OCI-LY7 (cell line): Measurements from ENCODE around the gene MINDY4B. TPM values are rescaled to one million over a fixed set of nuclear protein-coding genes. Genes with fewer than 3 reads are reported as not detected.

Source experiments
- BruUV-seq: library from RNA; stranded (reverse); fragments of 400-500 nt; replicated peaks from 2 replicates; lab custom pipeline; 2021; lab: Mats Ljungman, UMichigan
- CTCF ChIA-PET: fragments of 300-600 bp; sonication (Branson Sonifier 250); formaldehyde crosslinking; loops from one replicate; lab custom pipeline; 2022; ENCODE audit warnings: antibody characterized with exemption; ENCODE audit not compliant: unreplicated experiment; lab: Charles Lee
- POLR2A ChIA-PET: fragments of 300-600 bp; sonication (Branson Sonifier 250); formaldehyde crosslinking; loops from one replicate; lab custom pipeline; 2022; ENCODE audit warnings: antibody characterized with exemption; lab: Charles Lee
- DNase-seq: peaks from one replicate; pipeline ENCODE4 v3.0.0-alpha.2; 2015; ENCODE audit warnings: low spot score
- H2AFZ ChIP-seq: fragments of 200-600 bp; sonication (generic), shearing (Covaris generic); 2 replicates; pipeline ENCODE4 v1.6.1; 2014; ENCODE audit warnings: mild to moderate bottlenecking, antibody characterized with exemption, low read length, moderate library complexity
- H3K27ac ChIP-seq: fragments of 200-600 bp; sonication (generic); 2 replicates; pipeline ENCODE4 v1.5.1; 2014; ENCODE audit warnings: mixed run types, low read depth, mild to moderate bottlenecking, moderate library complexity, low read length, inconsistent platforms; ENCODE audit not compliant: poor library complexity, severe bottlenecking
- H3K36me3 ChIP-seq: fragments of 200-600 bp; sonication (generic); 2 replicates; pipeline ENCODE4 v1.6.1; 2014; ENCODE audit warnings: mild to moderate bottlenecking, antibody characterized with exemption, low read length, moderate library complexity, mixed read lengths; ENCODE audit not compliant: insufficient read depth
- H3K4me1 ChIP-seq: fragments of 200-600 bp; sonication (generic); 2 replicates; pipeline ENCODE4 v1.5.1; 2014; ENCODE audit warnings: mild to moderate bottlenecking, low read length; ENCODE audit not compliant: insufficient read depth, poor library complexity, severe bottlenecking
- H3K4me2 ChIP-seq: fragments of 200-600 bp; sonication (generic); 2 replicates; pipeline ENCODE4 v1.6.1; 2014; ENCODE audit warnings: mild to moderate bottlenecking, low read length
- H3K4me3 ChIP-seq: fragments of 200-600 bp; sonication (generic); 2 replicates; pipeline ENCODE4 v1.5.1; 2014; ENCODE audit warnings: mild to moderate bottlenecking, low read depth, low read length; ENCODE audit not compliant: poor library complexity, severe bottlenecking
- H3K79me2 ChIP-seq: fragments of 200-600 bp; sonication (generic); 2 replicates; pipeline ENCODE4 v1.6.1; 2016; ENCODE audit warnings: low read depth, mild to moderate bottlenecking, low read length, moderate library complexity, mixed read lengths; ENCODE audit not compliant: insufficient read depth
- H3K9me2 ChIP-seq: fragments of 200-600 bp; sonication (generic); 2 replicates; pipeline ENCODE4 v1.6.1; 2016; ENCODE audit warnings: mild to moderate bottlenecking, low read length, mixed read lengths; ENCODE audit not compliant: insufficient read depth
- H3K9me3 ChIP-seq: fragments of 200-600 bp; sonication (generic); 2 replicates; pipeline ENCODE4 v1.6.1; 2014; ENCODE audit warnings: mild to moderate bottlenecking, mixed run types, low read length, mixed read lengths
- H4K20me1 ChIP-seq: fragments of 200-600 bp; sonication (generic); 2 replicates; pipeline ENCODE4 v1.6.1; 2014; ENCODE audit warnings: mild to moderate bottlenecking, antibody characterized with exemption, low read length, moderate library complexity, mixed read lengths; ENCODE audit not compliant: insufficient read depth
- EZH2phosphoT487 ChIP-seq: fragments of 200-600 bp; sonication (generic); IDR thresholded peaks from 2 replicates; pipeline ENCODE4 v1.6.1; 2018; ENCODE audit warnings: low read depth, borderline replicate concordance, mild to moderate bottlenecking, mixed run types, antibody characterized with exemption, low read length, moderate library complexity, mixed read lengths
- intact Hi-C: fragments of 100-400 bp; cut with micrococcal nuclease; formaldehyde crosslinking; loops from one replicate; pipeline ENCODE4 v1.10.0; 2022; ENCODE audit not compliant: unreplicated experiment
- total RNA-seq, 2 experiments: library from RNA; depleted of rRNA in 1 of 2; stranded (reverse); fragments of >200 nt in 1 of 2; shearing (Covaris generic) in 1 of 2; gene quantifications; 2 replicates each; pipeline ENCODE4 v1.2.3, GENCODE V29; 2014 to 2022
- TF ChIP-seq, protein P1 (sequence below): fragments of 200-600 bp; sonication (generic); conservative IDR thresholded peaks from 2 replicates; pipeline ENCODE4 v1.5.1; 2014; ENCODE audit warnings: mild to moderate bottlenecking, antibody characterized with exemption, low read length, moderate library complexity, mixed read lengths

Gene MINDY4B
- total RNA-seq, 2 experiments from 2014 or later = not detected

DNA sequence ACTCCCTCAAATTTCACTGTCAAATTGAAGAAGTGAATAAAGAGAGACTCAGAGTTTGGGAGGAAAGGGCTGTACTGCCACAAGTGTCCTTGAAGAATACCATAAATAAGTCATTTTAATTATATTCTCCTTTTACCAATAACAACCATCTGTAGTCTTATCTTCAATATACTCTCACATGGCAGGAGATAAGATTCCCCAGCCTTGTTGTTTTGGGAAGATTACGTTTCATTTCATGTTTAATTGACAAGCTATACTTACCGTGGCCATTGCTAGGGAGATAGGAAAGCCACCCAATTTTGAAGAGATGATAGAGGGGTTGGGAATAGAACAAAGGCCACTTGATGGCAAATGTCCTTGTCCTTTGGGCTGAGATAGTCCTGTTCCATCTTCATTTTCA, 2.3 kb downstream of the MINDY4B start:
- no peaks in the 10 kb centered on the region for H3K9me3 ChIP-seq
- intact Hi-C loops = no loop called here
- no peak for TF ChIP-seq EZH2phosphoT487
- TF ChIP-seq, protein P1, sequence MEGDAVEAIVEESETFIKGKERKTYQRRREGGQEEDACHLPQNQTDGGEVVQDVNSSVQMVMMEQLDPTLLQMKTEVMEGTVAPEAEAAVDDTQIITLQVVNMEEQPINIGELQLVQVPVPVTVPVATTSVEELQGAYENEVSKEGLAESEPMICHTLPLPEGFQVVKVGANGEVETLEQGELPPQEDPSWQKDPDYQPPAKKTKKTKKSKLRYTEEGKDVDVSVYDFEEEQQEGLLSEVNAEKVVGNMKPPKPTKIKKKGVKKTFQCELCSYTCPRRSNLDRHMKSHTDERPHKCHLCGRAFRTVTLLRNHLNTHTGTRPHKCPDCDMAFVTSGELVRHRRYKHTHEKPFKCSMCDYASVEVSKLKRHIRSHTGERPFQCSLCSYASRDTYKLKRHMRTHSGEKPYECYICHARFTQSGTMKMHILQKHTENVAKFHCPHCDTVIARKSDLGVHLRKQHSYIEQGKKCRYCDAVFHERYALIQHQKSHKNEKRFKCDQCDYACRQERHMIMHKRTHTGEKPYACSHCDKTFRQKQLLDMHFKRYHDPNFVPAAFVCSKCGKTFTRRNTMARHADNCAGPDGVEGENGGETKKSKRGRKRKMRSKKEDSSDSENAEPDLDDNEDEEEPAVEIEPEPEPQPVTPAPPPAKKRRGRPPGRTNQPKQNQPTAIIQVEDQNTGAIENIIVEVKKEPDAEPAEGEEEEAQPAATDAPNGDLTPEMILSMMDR = no peak

DNA sequence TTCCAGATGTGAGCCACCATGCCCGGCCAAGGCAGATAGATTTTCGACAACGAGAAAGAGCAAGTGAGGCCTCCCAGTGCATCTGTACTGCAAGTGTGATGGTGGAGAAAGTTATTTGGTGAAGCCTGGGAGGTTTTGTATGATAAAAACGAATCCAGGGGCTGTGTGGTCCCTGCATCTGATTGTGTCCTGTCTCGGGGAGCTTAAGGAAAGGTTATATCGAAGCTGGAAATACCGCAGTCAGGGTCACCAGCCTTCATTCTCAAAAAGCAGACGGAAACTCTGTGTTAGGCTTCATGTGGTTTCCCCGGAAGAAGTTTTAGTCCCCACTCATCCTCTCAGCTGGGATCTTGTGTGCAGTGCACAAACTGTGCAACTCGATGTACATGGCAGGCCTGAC, 3.4 kb downstream of the MINDY4B start:
- H3K36me3 ChIP-seq = no peaks in the 10 kb centered on the region
- no peaks in the 10 kb centered on the region for H3K79me2 ChIP-seq
- H3K9me2 ChIP-seq = no peaks in the 10 kb centered on the region
- no peak overlapping the region for H3K27ac ChIP-seq
- H3K4me3 ChIP-seq = no peak overlapping the region
- no peaks in the 10 kb centered on the region for H4K20me1 ChIP-seq
- intact Hi-C loops = no loop called here
- ChIA-PET CTCF (no interaction called here), POLR2A (no interaction called here)
- no peaks in the 10 kb centered on the region for H3K4me1 ChIP-seq
- no peak for TF ChIP-seq EZH2phosphoT487
- TF ChIP-seq, protein P1 = no peak
- H3K4me2 ChIP-seq = no peak overlapping the region
- H3K9me3 ChIP-seq = no peaks in the 10 kb centered on the region
- BruUV-seq = no TSS peak
- no peak for DNase-seq
- no peak overlapping the region for H2AFZ ChIP-seq

More for the DNA sequence above, 2.3 kb downstream of the MINDY4B start:
- Histone ChIP-seq H2AFZ (no peak overlapping the region), H3K4me3 (no peak overlapping the region), H3K4me1 (no peaks in the 10 kb centered on the region), H3K9me2 (no peaks in the 10 kb centered on the region), H3K27ac (no peak overlapping the region), H4K20me1 (no peaks in the 10 kb centered on the region), H3K4me2 (no peak overlapping the region), H3K79me2 (no peaks in the 10 kb centered on the region), H3K36me3 (no peaks in the 10 kb centered on the region)
- ChIA-PET POLR2A (interaction anchor here (1.3 kb wide), 1 partner anchor 567 kb away, joined by 3 read pairs; no protein-coding TSS in a partner anchor), CTCF (no interaction called here)
- DNase-seq = no peak
- BruUV-seq = no TSS peak

DNA sequence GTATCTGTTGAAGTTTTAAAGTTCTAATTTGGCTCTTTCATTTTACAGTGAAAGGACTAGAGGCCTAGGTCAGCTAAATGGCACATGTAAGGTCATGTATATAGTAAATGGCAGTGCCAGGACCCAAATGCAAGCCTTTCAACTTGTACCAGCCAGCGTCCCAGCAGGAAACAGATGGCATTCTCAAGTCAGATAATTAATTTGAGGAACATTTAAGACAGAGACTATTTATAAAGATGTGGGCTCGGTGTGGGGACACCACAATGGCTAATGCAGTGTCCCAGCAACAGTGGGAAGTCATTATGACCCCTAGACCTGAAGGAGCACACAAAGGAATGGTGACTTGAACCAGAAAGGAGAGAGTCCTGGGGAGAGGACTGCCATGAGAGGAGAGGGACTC, 6.1 kb downstream of the MINDY4B start:
- ChIA-PET CTCF (no interaction called here), POLR2A (no interaction called here)
- H3K4me1 ChIP-seq = no peaks in the 10 kb centered on the region
- TF ChIP-seq, protein P1 = no peak
- no peak for TF ChIP-seq EZH2phosphoT487
- no peaks in the 10 kb centered on the region for H3K9me3 ChIP-seq
- H2AFZ ChIP-seq = no peak overlapping the region
- no peaks in the 10 kb centered on the region for H3K36me3 ChIP-seq
- no peak overlapping the region for H3K4me3 ChIP-seq
- no peaks in the 10 kb centered on the region for H3K9me2 ChIP-seq
- H3K79me2 ChIP-seq = no peaks in the 10 kb centered on the region
- H4K20me1 ChIP-seq = no peaks in the 10 kb centered on the region
- no peak overlapping the region for H3K4me2 ChIP-seq
- intact Hi-C loops = no loop called here
- no peak for DNase-seq
- no peak overlapping the region for H3K27ac ChIP-seq
- BruUV-seq = no TSS peak
